SIG-M5 treated with dmso at 0.1 percent for 504 hours (cell line): ENCODE data around the gene SON.
"Not testable (repeated sequence)": the region's sequence is repeated elsewhere in the genome, so short reads cannot be mapped to it uniquely, and the experiment has no call there.

Source experiments
- DNase-seq: peaks from one replicate; lab custom pipeline; 2025; ENCODE audit not compliant: unreplicated experiment; lab: John Stamatoyannopoulos, UW

SON gene

GRCh38 chr21:33542640-33543504 lies at the start of gene SON:
SON (plus strand) TSS chr21:33543038; CDS start chr21:33543093, 55 bp downstream.
- peak; percentile 99 for DNase-seq

- no peak for DNase-seq
Observed at GRCh38 chr21:33493756-33494155, 49.1 kb upstream of the SON start.

- no peak for DNase-seq
Observed at GRCh38 chr21:33495743-33496142, 47.1 kb upstream of the SON start.

GRCh38 chr21:33496345-33496744 lies 46.5 kb upstream of the SON start:
- no peak for DNase-seq

- no peak for DNase-seq
Observed at GRCh38 chr21:33505833-33506232, 37.0 kb upstream of the SON start.

GRCh38 chr21:33507003-33507402 lies 35.8 kb upstream of the SON start:
- DNase-seq = not testable (repeated sequence)

- no peak for DNase-seq
Observed at GRCh38 chr21:33510826-33511225, 32.0 kb upstream of the SON start.

GRCh38 chr21:33511639-33512038 lies 31.2 kb upstream of the SON start:
- no peak for DNase-seq

GRCh38 chr21:33512481-33512880 lies 30.4 kb upstream of the SON start:
- no peak for DNase-seq

GRCh38 chr21:33514229-33514628 lies 28.6 kb upstream of the SON start:
- no peak for DNase-seq

- no peak for DNase-seq
Observed at GRCh38 chr21:33518899-33519298, 23.9 kb upstream of the SON start.

- no peak for DNase-seq
Observed at GRCh38 chr21:33522297-33522952, 20.4 kb upstream of the SON start.

- DNase-seq = no peak
Observed at GRCh38 chr21:33522953-33523349, 19.9 kb upstream of the SON start.

- no peak for DNase-seq
Observed at GRCh38 chr21:33531007-33531406, 11.8 kb upstream of the SON start.

- no peak for DNase-seq
Observed at GRCh38 chr21:33537212-33537611, 5.6 kb upstream of the SON start.

GRCh38 chr21:33539616-33540015 lies 3.2 kb upstream of the SON start:
- DNase-seq = no peak

GRCh38 chr21:33540711-33541104 lies 2.1 kb upstream of the SON start:
- no peak for DNase-seq

- peak; percentile 35 for DNase-seq
Observed at GRCh38 chr21:33541105-33541711, 1.6 kb upstream of the SON start.

- DNase-seq = peak; percentile 84
Observed at GRCh38 chr21:33541756-33542639, 840 bp upstream of the SON start, which contains the start of gene GART. GART (minus strand) TSS chr21:33542117; CDS start chr21:33539315, 2,802 bp downstream.

GRCh38 chr21:33543505-33544129 lies 779 bp downstream of the SON start:
- DNase-seq = peak; percentile 26
